NCI-H226 (cell line): ENCODE data around the gene TMEM141.
"Not testable (repeated sequence)": the region's sequence is repeated elsewhere in the genome, so short reads cannot be mapped to it uniquely, and the experiment has no call there.

Experiments
- DNase-seq: peaks from one replicate; pipeline ENCODE4 v3.0.0-alpha.2; 2015

TMEM141 gene

GRCh38 chr9:136821826-136822544 is 30.8 kb downstream of the TMEM141 start:
- no peak for DNase-seq

GRCh38 chr9:136823136-136824046 is 32.2 kb downstream of the TMEM141 start:
- DNase-seq = no peak

- DNase-seq = no peak
Measured at GRCh38 chr9:136824496-136825225, 33.5 kb downstream of the TMEM141 start.

- DNase-seq = no peak
Measured at GRCh38 chr9:136825295-136826187, 34.4 kb downstream of the TMEM141 start.

GRCh38 chr9:136826188-136826541 is 35.0 kb downstream of the TMEM141 start:
- no peak for DNase-seq

DNA sequence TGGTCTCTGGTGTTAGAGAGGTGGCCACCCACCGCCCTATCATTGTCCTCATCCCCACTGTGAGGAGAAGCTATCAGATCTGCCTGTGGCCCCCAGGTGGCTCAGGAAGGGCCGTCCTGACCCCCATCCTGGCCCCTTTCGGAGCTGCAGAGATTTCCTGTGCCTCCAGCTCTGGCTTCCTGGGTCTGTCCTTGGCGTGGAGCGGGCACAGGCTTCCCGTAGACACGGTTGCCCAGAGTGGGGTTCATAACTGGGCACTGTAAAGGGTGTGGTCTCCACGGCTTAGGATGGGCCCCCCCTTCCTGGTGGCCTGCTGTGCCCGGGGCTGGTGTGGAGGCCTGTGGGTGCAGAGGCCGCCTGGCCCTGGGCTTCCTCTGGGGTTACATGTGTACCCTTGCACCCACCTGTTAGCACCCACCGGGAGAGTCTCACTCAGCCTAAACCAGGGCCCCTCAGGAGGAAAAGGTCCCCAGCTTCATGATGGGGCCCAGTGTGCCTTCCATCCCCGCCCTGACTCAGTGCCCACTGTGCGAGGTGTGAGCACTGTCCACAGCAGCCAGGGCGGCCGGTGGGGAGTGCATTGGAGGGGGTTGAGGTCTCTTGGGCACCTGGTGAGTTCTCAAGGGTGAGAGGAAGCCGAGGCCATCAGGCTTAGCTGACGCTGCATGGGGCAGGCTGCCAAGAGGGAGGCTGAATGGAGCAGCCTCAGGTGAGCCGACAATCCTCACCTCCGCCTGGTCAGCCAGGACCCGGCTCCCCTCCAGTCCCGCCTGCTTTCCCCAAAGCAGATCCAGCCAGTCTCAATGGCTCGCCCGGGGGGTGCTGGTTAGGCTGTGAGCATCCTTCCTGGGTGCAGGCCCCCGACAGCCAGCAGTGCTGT is 35.8 kb downstream of the TMEM141 start:
- no peak for DNase-seq

- no peak for DNase-seq
Measured at GRCh38 chr9:136827794-136828473, 36.8 kb downstream of the TMEM141 start.

DNA sequence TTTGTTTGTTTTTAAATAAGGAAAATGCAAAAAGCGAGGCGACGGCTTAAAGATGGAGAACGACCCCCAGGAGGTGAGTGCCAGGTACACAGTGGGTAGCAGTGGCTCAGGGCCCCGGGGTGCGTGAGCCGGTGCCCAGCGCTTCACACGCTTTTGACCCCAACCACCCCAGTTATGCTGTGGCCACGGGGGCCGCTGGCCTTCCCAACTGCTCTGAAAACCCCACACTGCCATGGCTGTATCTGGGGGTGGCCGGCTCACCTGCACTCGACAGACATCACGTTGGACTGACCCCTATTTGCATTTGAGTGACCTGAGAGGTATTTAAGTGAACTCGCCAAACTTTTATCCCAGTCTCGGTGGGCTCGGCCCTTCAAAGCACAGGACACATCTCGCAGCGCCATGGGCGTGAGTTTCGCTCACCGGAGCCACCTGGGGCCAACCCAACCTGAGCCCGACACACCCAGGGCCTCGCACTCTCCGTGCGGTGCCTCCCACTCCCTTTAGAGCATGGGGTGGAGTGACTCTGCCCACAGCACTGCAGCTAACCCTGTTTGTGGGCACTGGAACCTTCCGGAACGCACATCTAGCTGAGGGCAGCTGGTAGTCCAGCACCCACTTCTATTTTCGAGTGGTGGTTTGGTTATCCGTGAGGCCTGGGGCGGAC is 37.5 kb downstream of the TMEM141 start:
- no peak for DNase-seq

- no peak for DNase-seq
Measured at GRCh38 chr9:136829412-136829811, 38.3 kb downstream of the TMEM141 start.

GRCh38 chr9:136829981-136830885 is 39.1 kb downstream of the TMEM141 start:
- DNase-seq = no peak

DNA sequence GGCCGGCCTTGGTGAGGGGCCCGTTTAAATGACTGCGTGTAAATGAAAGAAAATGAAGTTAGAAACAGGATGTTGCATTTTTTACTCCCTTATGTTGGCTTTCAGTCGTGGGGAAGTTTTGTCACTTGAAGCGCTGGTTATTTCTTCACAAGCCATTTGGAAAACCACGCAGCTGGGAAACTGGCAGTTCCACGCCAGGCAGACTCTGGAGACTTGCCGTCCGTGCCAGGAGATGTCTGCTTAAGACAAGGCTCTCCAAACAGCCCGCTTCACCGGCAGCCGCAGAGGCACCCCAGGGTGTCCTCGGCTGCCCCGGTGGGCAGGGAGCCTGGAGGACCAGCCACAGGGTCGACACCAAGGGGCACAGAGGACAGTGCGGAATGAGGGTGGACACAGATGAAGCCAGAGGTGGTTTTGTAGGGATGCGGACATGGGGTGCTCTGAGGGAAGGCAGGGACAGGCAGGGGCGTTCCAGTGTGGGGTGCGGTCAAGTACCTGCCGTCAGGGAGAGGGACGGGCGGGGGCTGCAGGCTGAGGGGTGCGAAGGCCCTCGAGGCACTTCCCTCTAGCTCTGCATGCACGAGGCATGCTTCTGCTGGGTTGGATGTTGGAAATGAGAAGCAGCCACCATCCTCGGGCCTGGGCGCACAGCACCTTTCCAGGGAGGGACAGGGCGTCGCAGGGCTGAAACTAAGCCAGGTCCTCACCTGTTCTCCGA is 40.0 kb downstream of the TMEM141 start:
- no peak for DNase-seq

DNA sequence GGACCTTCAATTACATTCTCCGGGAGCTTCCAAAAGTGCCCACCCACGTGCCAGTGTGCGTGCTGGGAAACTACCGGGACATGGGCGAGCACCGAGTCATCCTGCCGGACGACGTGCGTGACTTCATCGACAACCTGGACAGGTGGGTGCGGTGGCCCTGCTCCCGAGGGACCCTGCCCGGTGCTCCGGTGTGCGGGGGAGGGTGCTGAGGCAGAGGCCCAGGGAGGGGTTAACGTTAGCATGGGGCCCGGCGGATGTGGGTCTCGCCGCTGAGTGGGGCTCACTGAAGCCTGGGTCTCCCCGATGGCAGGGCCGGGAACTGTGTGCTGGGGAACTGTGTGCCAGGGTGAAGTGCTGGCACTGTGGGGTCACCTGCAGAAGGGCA is 40.6 kb downstream of the TMEM141 start:
- DNase-seq = no peak

- no peak for DNase-seq
Measured at GRCh38 chr9:136832581-136832980, 41.4 kb downstream of the TMEM141 start.

DNA sequence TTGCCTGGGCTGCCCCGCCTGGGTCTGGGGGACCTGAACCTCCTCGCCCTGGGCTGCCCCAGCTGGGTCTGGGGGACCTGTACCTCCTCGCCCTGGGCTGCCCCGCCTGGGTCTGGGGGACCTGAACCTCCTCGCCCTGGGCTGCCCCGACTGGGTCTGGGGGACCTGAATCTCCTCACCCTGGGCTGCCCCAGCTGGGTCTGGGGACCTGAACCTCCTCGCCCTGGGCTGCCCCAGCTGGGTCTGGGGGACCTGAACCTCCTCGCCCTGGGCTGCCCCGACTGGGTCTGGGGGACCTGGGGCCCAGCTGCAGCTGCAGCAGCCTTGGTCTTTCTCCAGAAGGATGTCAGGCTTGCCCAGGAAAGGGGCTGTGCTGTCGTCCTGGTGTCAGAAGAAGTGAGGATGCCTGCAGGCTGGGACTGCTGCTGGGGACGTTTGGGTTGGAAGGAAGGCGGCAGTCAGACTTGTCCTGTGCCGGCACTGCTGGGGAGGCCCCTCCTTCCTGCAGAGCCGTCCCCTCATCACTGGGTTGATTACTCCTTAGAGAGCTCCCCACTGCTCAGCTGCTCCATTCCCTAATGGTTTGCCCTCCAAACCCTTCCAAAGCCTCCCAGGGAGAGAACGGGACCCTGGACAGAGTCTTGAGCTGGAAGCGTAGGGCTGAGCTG is 42.4 kb downstream of the TMEM141 start:
- DNase-seq = not testable (repeated sequence)

- DNase-seq = no peak
Measured at GRCh38 chr9:136835162-136835931, 44.2 kb downstream of the TMEM141 start.

DNA sequence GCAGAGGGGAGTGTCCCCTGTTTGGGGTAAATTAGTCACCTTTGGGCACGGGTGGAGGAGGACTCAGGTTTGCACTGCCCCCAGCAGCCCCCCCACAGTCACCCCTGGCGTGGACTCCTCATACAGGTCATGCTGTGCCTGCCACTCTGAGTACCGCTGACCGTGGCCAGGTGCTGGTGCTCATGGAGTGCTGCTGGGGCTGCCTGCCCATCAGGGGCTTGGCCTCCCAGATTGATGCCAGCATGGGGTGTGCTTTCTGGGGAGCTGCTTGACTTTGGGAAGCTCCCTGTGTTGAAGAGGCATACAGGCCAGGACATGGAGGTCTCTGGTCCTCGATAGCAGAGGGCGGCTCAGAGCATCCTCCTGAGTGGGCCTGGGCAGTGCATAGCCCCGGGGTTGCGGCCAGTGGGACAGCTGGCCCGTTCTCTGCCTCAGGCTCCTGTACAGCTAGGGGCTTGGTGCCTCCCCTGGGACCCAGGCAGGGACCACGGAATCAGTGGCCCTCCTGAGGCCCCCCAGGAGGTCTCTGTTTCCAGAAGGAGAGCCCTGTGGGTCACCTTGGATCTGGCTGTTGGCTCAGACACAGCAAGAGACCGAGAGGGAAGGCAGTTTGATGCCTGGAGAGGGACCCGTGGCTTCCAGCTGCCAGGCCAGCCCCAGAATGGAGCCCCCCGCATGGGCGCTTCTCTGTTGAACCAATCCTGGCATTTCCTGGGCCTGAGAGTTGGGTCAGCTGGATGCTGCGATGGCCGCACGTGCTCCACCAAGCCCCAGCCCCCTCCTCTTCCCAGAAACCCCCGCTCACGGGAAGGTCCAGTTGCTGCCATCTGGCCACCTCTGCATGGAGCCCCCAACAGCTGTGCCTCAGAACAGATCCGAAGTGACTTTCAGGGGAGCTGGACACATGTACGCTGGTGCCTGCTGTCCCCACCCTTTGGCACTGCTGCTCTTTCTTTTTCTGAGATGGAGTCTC is 45.1 kb downstream of the TMEM141 start:
- no peak for DNase-seq
